Gastroesophageal sphincter (tissue), 3 donors: ENCODE measurements around the gene TAB2.

Experiments used
- CTCF ChIP-seq, 4 experiments: fragments of 200-600 bp in 2 of 4; fragments of 450-650 bp in 2 of 4; sonication (generic) in 1 of 4; IDR thresholded peaks; one replicate each; pipeline ENCODE4 v1.5.1; 2017 to 2019; ENCODE audit warnings: antibody characterized with exemption in 4 of 4, mild to moderate bottlenecking in 2 of 4, moderate library complexity in 2 of 4
- POLR2A ChIP-seq, 2 donors: fragments of 450-650 bp; IDR thresholded peaks; one replicate each; pipeline ENCODE4 v1.6.1; 2017; ENCODE audit warnings: antibody characterized with exemption in 2 of 2, mild to moderate bottlenecking in 2 of 2, moderate library complexity in 1 of 2

GRCh38 chr6:149324428-149324827, 6.9 kb downstream of the TAB2 start:
- TF ChIP-seq POLR2A (IDR thresholded peaks at IDR 0.05) = no peak
- TF ChIP-seq CTCF (IDR thresholded peaks at IDR 0.05) = no peak
